HepG2 (cell line): Measurements from ENCODE around the gene CLASRP. TPM values are rescaled to one million over a fixed set of nuclear protein-coding genes. Genes with fewer than 3 reads are reported as not detected.

Source experiments
- ASH2L ChIP-seq: fragments of 300-600, 200-600 bp; sonication (generic); IDR thresholded peaks from 2 replicates; pipeline ENCODE4 v1.7.0; 2017; ENCODE audit warnings: low read depth, mild to moderate bottlenecking, moderate library complexity, mixed read lengths, low read length; ENCODE audit not compliant: insufficient read length
- ELK4 ChIP-seq: sonication (generic); formaldehyde crosslinking; IDR thresholded peaks from 2 replicates; pipeline ENCODE4 v1.9.0; 2021; ENCODE audit warnings: missing genetic modification reagents, borderline replicate concordance
- FIP1L1 ChIP-seq: fragments of 200-400 bp; formaldehyde crosslinking; IDR thresholded peaks from 2 replicates; pipeline ENCODE4 v1.6.1; 2018; ENCODE audit warnings: low read depth, mild to moderate bottlenecking, low read length, moderate library complexity, borderline replicate concordance; ENCODE audit not compliant: insufficient read depth
- FOXK2 ChIP-seq: fragments of 450-650 bp; IDR thresholded peaks from 2 replicates; pipeline ENCODE4 v1.6.1; 2016
- GMEB2 ChIP-seq: IDR thresholded peaks from 2 replicates; pipeline ENCODE4 v1.6.1; 2016; ENCODE audit warnings: missing biosample characterization, missing genetic modification reagents, low read depth
- KAT2B ChIP-seq: fragments of 150-350 bp; IDR thresholded peaks from 2 replicates; pipeline ENCODE4 v1.6.1; 2014; ENCODE audit warnings: low read depth, low read length, borderline replicate concordance
- KAT8 ChIP-seq: IDR thresholded peaks from 2 replicates; pipeline ENCODE4 v1.6.1; 2016; ENCODE audit warnings: missing genetic modification reagents, missing compliant biosample characterization
- KLF15 ChIP-seq: sonication (generic); formaldehyde crosslinking; IDR thresholded peaks from 2 replicates; pipeline ENCODE4 v1.8.1; 2023; ENCODE audit warnings: borderline replicate concordance, mild to moderate bottlenecking, inconsistent platforms, missing genetic modification reagents, mixed read lengths
- LCORL ChIP-seq, 2 experiments: fragments of 450-650 bp in 1 of 2; sonication (generic) in 1 of 2; formaldehyde crosslinking in 1 of 2; IDR thresholded peaks; 2 replicates each; pipeline versions ENCODE4 v1.5.0 to v1.6.1; 2017 to 2020; ENCODE audit warnings: antibody characterized with exemption in 1 of 2, missing genetic modification reagents in 1 of 2
- MIER3 ChIP-seq: IDR thresholded peaks from 2 replicates; pipeline ENCODE4 v1.6.1; 2016; ENCODE audit warnings: missing compliant biosample characterization, borderline replicate concordance
- PCBP1 ChIP-seq: fragments of 200-400 bp; formaldehyde crosslinking; IDR thresholded peaks from 2 replicates; pipeline ENCODE4 v1.6.1; 2017; ENCODE audit warnings: mild to moderate bottlenecking, low read depth, low read length, borderline replicate concordance
- REXO4 ChIP-seq: sonication (generic); formaldehyde crosslinking; IDR thresholded peaks from 2 replicates; pipeline ENCODE4 v1.8.0; 2022; ENCODE audit warnings: missing genetic modification reagents, mild to moderate bottlenecking, borderline replicate concordance
- STAT6 ChIP-seq: sonication (generic); formaldehyde crosslinking; IDR thresholded peaks from 2 replicates; pipeline ENCODE4 v1.4.0; 2020; ENCODE audit warnings: missing genetic modification reagents, mild to moderate bottlenecking, borderline replicate concordance
- ZNF280B ChIP-seq: sonication (generic); formaldehyde crosslinking; IDR thresholded peaks from 2 replicates; pipeline ENCODE4 v1.5.0; 2020; ENCODE audit warnings: missing genetic modification reagents, mild to moderate bottlenecking, borderline replicate concordance
- ZNF574 ChIP-seq: sonication (generic); formaldehyde crosslinking; IDR thresholded peaks from 2 replicates; pipeline ENCODE4 v1.4.0; 2020; ENCODE audit warnings: missing genetic modification reagents
- polyA plus RNA-seq, 8 experiments: library from polyadenylated mRNA; depleted of rRNA in 3 of 8; stranded (reverse) in 7 of 8; unstranded in 1 of 8; fragments of >200 nt; fragmentation: Illumina TruSeq in 4 of 8; extraction: Trizol in 4 of 8; gene quantifications; 2 replicates each; pipeline versions ENCODE4 v1.2.1 to v1.2.3, GENCODE V29; 2011 to 2016; ENCODE audit warnings: low read depth in 4 of 8, missing spikeins in 1 of 8, mixed read lengths in 1 of 8; ENCODE audit not compliant: insufficient read depth in 1 of 8
- total RNA-seq, 5 experiments: library from RNA; depleted of rRNA; stranded (reverse); fragments of >200 nt; fragmentation: Illumina TruSeq; extraction: Trizol; gene quantifications; 2 replicates each; pipeline ENCODE4 v1.2.3, GENCODE V29; 2016; ENCODE audit warnings: low read depth in 1 of 5

CLASRP gene
- total and polyA plus RNA-seq, 2 of the 13 experiments (the other 11 are each of a cell fraction or from before 2014, with no cell fraction given): 32.0 to 51.4 TPM

GRCh38 chr19:45103508-45104319 lies 64.9 kb downstream of the CLASRP start (continued):
- no peak for TF ChIP-seq STAT6 (CRISPR knock-in tag)
- TF ChIP-seq LCORL (IDR thresholded peaks at IDR 0.05): no peak
- TF ChIP-seq LCORL (CRISPR knock-in tag; IDR thresholded peaks at IDR 0.05): peak; percentile 51; the same call in 1 of the 2 replicates
- TF ChIP-seq KAT2B: no peak
- TF ChIP-seq FOXK2: no peak
- TF ChIP-seq MIER3: 0 out of 2 replicates have a peak, but pooled peaks have one; percentile 25
- no peak for TF ChIP-seq REXO4 (CRISPR knock-in tag)
- TF ChIP-seq ZNF280B (CRISPR knock-in tag): peak; percentile 73; the same call in 1 of the 2 replicates
- peak; percentile 56 for TF ChIP-seq KAT8 (CRISPR knock-in tag)
- TF ChIP-seq ZNF574 (CRISPR knock-in tag): peak; percentile 67
- TF ChIP-seq ASH2L: peak; percentile 29
- no peak for TF ChIP-seq KLF15 (CRISPR knock-in tag)
- no peak for TF ChIP-seq FIP1L1
- TF ChIP-seq ELK4 (CRISPR knock-in tag): no peak
- no peak for TF ChIP-seq GMEB2 (CRISPR knock-in tag)
- no peak for TF ChIP-seq PCBP1
